H9 (cell line): ENCODE results near the gene DBH. TPM values are rescaled to one million over a fixed set of nuclear protein-coding genes. Genes with fewer than 3 reads are reported as not detected.

Experiments used
- DNase-seq: peaks from one replicate; pipeline ENCODE4 v3.0.0-alpha.2; 2017
- H2AFZ ChIP-seq: one replicate; pipeline ENCODE4 v1.6.1; 2013; ENCODE audit warnings: mild to moderate bottlenecking, low read length, control low read depth, moderate library complexity
- H2AK5ac ChIP-seq: 2 replicates; pipeline ENCODE4 v1.6.1; 2013; ENCODE audit warnings: low read length, control low read depth, mixed read lengths; ENCODE audit not compliant: insufficient read length
- H2BK120ac ChIP-seq: one replicate; pipeline ENCODE4 v1.6.1; 2013; ENCODE audit warnings: low read depth, mild to moderate bottlenecking, low read length, control low read depth, inconsistent platforms; ENCODE audit not compliant: poor library complexity, severe bottlenecking
- H2BK12ac ChIP-seq: 2 replicates; pipeline ENCODE4 v1.6.1; 2013; ENCODE audit warnings: low read length, control low read depth, mixed read lengths, low read depth; ENCODE audit not compliant: insufficient read length
- H2BK15ac ChIP-seq: 2 replicates; pipeline ENCODE4 v1.6.1; 2013; ENCODE audit warnings: low read depth, low read length, control low read depth
- H2BK20ac ChIP-seq: one replicate; pipeline ENCODE4 v1.6.1; 2013; ENCODE audit warnings: low read depth, mild to moderate bottlenecking, low read length, control low read depth, inconsistent platforms; ENCODE audit not compliant: poor library complexity, severe bottlenecking
- H2BK5ac ChIP-seq: 2 replicates; pipeline ENCODE4 v1.6.1; 2013; ENCODE audit warnings: low read length, control low read depth, mixed read lengths; ENCODE audit not compliant: insufficient read length
- H3K14ac ChIP-seq: 2 replicates; pipeline ENCODE4 v1.6.1; 2013; ENCODE audit warnings: low read length, control low read depth; ENCODE audit not compliant: insufficient read depth
- H3K18ac ChIP-seq: 2 replicates; pipeline ENCODE4 v1.6.1; 2013; ENCODE audit warnings: low read depth, mild to moderate bottlenecking, mixed read lengths, low read length, control low read depth; ENCODE audit not compliant: insufficient read length
- H3K23ac ChIP-seq: 2 replicates; pipeline ENCODE4 v1.6.1; 2013; ENCODE audit warnings: low read length, control low read depth, mixed read lengths, low read depth; ENCODE audit not compliant: insufficient read length
- H3K23me2 ChIP-seq: 2 replicates; pipeline ENCODE4 v1.6.1; 2013; ENCODE audit warnings: low read depth, mild to moderate bottlenecking, mixed read lengths, low read length, control low read depth; ENCODE audit not compliant: insufficient read length, poor library complexity, severe bottlenecking
- H3K27ac ChIP-seq: 2 replicates; pipeline ENCODE4 v1.5.1; 2013; ENCODE audit warnings: low read length, control low read depth, mixed read lengths, low read depth; ENCODE audit not compliant: insufficient read length
- H3K27me3 ChIP-seq: 2 replicates; pipeline ENCODE4 v1.6.1; 2013; ENCODE audit warnings: low read length, control low read depth, inconsistent platforms; ENCODE audit not compliant: insufficient read depth
- H3K4ac ChIP-seq: 2 replicates; pipeline ENCODE4 v1.6.1; 2013; ENCODE audit warnings: low read depth, mild to moderate bottlenecking, control low read depth, inconsistent platforms, low read length, moderate library complexity
- H3K4me1 ChIP-seq: 2 replicates; pipeline ENCODE4 v1.6.1; 2013; ENCODE audit warnings: low read length, control low read depth, inconsistent platforms; ENCODE audit not compliant: insufficient read depth
- H3K4me2 ChIP-seq: 2 replicates; pipeline ENCODE4 v1.6.1; 2013; ENCODE audit warnings: low read length, control low read depth, mixed read lengths; ENCODE audit not compliant: insufficient read length, insufficient read depth
- H3K56ac ChIP-seq: 2 replicates; pipeline ENCODE4 v1.6.1; 2013; ENCODE audit warnings: low read depth, mild to moderate bottlenecking, mixed read lengths, low read length, control low read depth; ENCODE audit not compliant: insufficient read length
- H3K79me1 ChIP-seq: 2 replicates; pipeline ENCODE4 v1.6.1; 2013; ENCODE audit warnings: low read depth, mild to moderate bottlenecking, moderate library complexity, low read length, control low read depth, inconsistent platforms; ENCODE audit not compliant: insufficient read depth, poor library complexity, severe bottlenecking
- H3K79me2 ChIP-seq: 2 replicates; pipeline ENCODE4 v1.6.1; 2013; ENCODE audit warnings: low read length, control low read depth, inconsistent platforms; ENCODE audit not compliant: insufficient read depth
- H3K9ac ChIP-seq: 2 replicates; pipeline ENCODE4 v1.6.1; 2013; ENCODE audit warnings: low read length, control low read depth, mixed read lengths; ENCODE audit not compliant: insufficient read length; ENCODE audit errors: extremely low read depth
- H3K9me3 ChIP-seq: one replicate; pipeline ENCODE4 v1.6.1; 2013; ENCODE audit warnings: low read depth, low read length, inconsistent platforms; ENCODE audit not compliant: control insufficient read depth
- H3T11ph ChIP-seq: one replicate; pipeline ENCODE4 v1.6.1; 2013; ENCODE audit warnings: mild to moderate bottlenecking, low read length, control low read depth, inconsistent platforms
- H4K20me1 ChIP-seq: one replicate; pipeline ENCODE4 v1.6.1; 2013; ENCODE audit not compliant: control insufficient read depth, insufficient read length, insufficient read depth
- H4K5ac ChIP-seq: 2 replicates; pipeline ENCODE4 v1.6.1; 2013; ENCODE audit warnings: low read depth, mild to moderate bottlenecking, mixed read lengths, low read length, control low read depth; ENCODE audit not compliant: insufficient read length
- H4K8ac ChIP-seq: replicated peaks from 2 replicates; pipeline ENCODE4 v1.6.1; 2013; ENCODE audit warnings: low read length, control low read depth, mixed read lengths, low read depth; ENCODE audit not compliant: insufficient read length
- H4K91ac ChIP-seq: 2 replicates; pipeline ENCODE4 v1.6.1; 2013; ENCODE audit warnings: low read depth, mild to moderate bottlenecking, moderate library complexity, mixed read lengths, low read length, control low read depth; ENCODE audit not compliant: insufficient read length
- H3K27ac Mint-ChIP-seq, 3 experiments: 2 replicates in 2 of 3; 3 replicates in 1 of 3; pipeline ENCODE4 v1.8.0; 2020 to 2021; ENCODE audit warnings: mixed read lengths in 3 of 3, mild to moderate bottlenecking in 1 of 3, moderate library complexity in 1 of 3
- H3K27me3 Mint-ChIP-seq: 2 replicates; pipeline ENCODE4 v1.8.0; 2021; ENCODE audit warnings: low read depth, mild to moderate bottlenecking, moderate library complexity, mixed read lengths
- H3K36me3 Mint-ChIP-seq, 3 experiments: 2 replicates in 2 of 3; 3 replicates in 1 of 3; pipeline ENCODE4 v1.8.0; 2020 to 2021; ENCODE audit warnings: low read depth in 3 of 3, mixed read lengths in 3 of 3; ENCODE audit not compliant: insufficient read depth in 1 of 3
- H3K4me1 Mint-ChIP-seq, 2 experiments: 2 replicates each; pipeline ENCODE4 v1.8.0; 2020; ENCODE audit warnings: mixed read lengths in 2 of 2
- H3K4me3 Mint-ChIP-seq, 2 experiments: 2 replicates in 1 of 2; 3 replicates in 1 of 2; pipeline ENCODE4 v1.8.0; 2020 to 2021; ENCODE audit warnings: mild to moderate bottlenecking in 2 of 2, mixed read lengths in 2 of 2, moderate library complexity in 1 of 2
- H3K9me3 Mint-ChIP-seq, 2 experiments: 2 replicates in 1 of 2; 3 replicates in 1 of 2; pipeline ENCODE4 v1.8.0; 2020; ENCODE audit warnings: mild to moderate bottlenecking in 2 of 2, mixed read lengths in 2 of 2, moderate library complexity in 1 of 2
- WGBS: extraction: QIAGEN DNeasy Blood & Tissue Kit; methylation state at CpG from one replicate; pipeline ENCODE4 v1.1.7; 2013; ENCODE audit warnings: missing lambda C conversion rate, low lambda C conversion rate, mixed read lengths; ENCODE audit not compliant: insufficient read length; ENCODE audit errors: extremely low coverage; 5-methylcytosine and 5-hydroxymethylcytosine counted together
- total RNA-seq: library from RNA; stranded (reverse); gene quantifications from 2 replicates; pipeline ENCODE4 v1.2.1, GENCODE V29; 2021
- TF ChIP-seq, protein P1 (sequence below): fragments of 200-600 bp; sonication (generic); conservative IDR thresholded peaks from 3 replicates; pipeline ENCODE4 v1.8.0; 2021; ENCODE audit warnings: antibody characterized with exemption, mild to moderate bottlenecking

The DBH gene
- total RNA-seq, 1 experiment from 2014 or later: not detected

DNA sequence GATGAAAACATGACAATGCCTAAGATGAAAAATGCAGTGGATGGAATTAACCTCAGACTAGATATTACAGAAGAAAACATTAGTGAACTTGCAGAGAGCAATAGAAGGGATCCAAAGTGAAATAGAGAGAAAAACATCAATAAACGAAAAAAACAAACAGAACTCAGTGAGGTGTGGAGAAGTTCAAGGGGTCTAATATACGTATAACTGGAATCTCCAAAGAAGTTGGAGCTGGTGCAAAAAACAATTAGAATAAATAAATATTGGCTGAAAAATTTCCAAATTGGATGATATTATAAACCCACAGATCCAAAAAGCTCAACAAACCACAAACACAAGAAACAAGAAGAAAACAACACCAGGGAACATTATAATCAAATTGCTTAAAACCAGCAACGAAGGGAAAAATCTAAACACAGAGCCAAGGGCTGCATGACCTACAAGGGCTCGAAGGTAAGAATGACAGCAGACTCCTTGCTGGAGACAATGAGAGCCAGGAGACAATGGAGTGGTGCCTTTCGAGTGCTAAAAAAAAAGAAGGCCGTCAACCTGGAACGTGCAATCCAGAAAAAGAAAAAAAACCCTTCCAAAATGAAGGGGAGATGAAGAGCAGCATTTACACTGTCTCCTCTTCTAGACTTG lies 38.7 kb upstream of the DBH start:
- no peak overlapping the region for H3K23ac ChIP-seq
- H2BK120ac ChIP-seq: no peak overlapping the region
- H2BK20ac ChIP-seq: no peak overlapping the region
- Mint-ChIP-seq H3K27ac (no peak overlapping the region), H3K4me3 (no peak overlapping the region), H3K27me3 (peaks cover 18% of the 10 kb centered on the region), H3K36me3 (peaks cover 3 to 10% (median 10%) of the 10 kb centered on the region in 3 experiments; a peak in 6 of 7 replicates), H3K4me1 (peaks cover 0 to 5% of the 10 kb centered on the region in 2 experiments; a peak in 1 of 4 replicates), H3K9me3 (peaks cover 22% of the 10 kb centered on the region in 2 experiments)
- no peak overlapping the region for H4K91ac ChIP-seq
- no peak for DNase-seq
- no peaks in the 10 kb centered on the region for H3K23me2 ChIP-seq
- no peak overlapping the region for H4K8ac ChIP-seq
- TF ChIP-seq, protein P1, sequence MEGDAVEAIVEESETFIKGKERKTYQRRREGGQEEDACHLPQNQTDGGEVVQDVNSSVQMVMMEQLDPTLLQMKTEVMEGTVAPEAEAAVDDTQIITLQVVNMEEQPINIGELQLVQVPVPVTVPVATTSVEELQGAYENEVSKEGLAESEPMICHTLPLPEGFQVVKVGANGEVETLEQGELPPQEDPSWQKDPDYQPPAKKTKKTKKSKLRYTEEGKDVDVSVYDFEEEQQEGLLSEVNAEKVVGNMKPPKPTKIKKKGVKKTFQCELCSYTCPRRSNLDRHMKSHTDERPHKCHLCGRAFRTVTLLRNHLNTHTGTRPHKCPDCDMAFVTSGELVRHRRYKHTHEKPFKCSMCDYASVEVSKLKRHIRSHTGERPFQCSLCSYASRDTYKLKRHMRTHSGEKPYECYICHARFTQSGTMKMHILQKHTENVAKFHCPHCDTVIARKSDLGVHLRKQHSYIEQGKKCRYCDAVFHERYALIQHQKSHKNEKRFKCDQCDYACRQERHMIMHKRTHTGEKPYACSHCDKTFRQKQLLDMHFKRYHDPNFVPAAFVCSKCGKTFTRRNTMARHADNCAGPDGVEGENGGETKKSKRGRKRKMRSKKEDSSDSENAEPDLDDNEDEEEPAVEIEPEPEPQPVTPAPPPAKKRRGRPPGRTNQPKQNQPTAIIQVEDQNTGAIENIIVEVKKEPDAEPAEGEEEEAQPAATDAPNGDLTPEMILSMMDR: no peak
- H2BK12ac ChIP-seq: no peak overlapping the region
- no peak overlapping the region for H2BK5ac ChIP-seq
- H2AK5ac ChIP-seq: no peak overlapping the region
- H3K4ac ChIP-seq: no peak overlapping the region
- H3K18ac ChIP-seq: no peak overlapping the region
- no peak overlapping the region for H2AFZ ChIP-seq
- no peaks in the 10 kb centered on the region for H3K4me1 ChIP-seq
- H2BK15ac ChIP-seq: no peak overlapping the region
- H4K5ac ChIP-seq: no peak overlapping the region
- no peaks in the 10 kb centered on the region for H3K79me2 ChIP-seq
- no peak overlapping the region for H3K56ac ChIP-seq
- H3K4me2 ChIP-seq: no peak overlapping the region
- H4K20me1 ChIP-seq: no peaks in the 10 kb centered on the region
- no peak overlapping the region for H3K27ac ChIP-seq
- H3K27me3 ChIP-seq: no peaks in the 10 kb centered on the region
- H3K9me3 ChIP-seq: peaks cover 4% of the 10 kb centered on the region
- H3T11ph ChIP-seq: no peak overlapping the region
- no CpG with 5 or more reads among the region's 7 CpGs for WGBS
- H3K79me1 ChIP-seq: no peaks in the 10 kb centered on the region
- H3K14ac ChIP-seq: no peak overlapping the region
- no peak overlapping the region for H3K9ac ChIP-seq
